ENCODE results near the gene HTRA1.

Gene HTRA1

DNA sequence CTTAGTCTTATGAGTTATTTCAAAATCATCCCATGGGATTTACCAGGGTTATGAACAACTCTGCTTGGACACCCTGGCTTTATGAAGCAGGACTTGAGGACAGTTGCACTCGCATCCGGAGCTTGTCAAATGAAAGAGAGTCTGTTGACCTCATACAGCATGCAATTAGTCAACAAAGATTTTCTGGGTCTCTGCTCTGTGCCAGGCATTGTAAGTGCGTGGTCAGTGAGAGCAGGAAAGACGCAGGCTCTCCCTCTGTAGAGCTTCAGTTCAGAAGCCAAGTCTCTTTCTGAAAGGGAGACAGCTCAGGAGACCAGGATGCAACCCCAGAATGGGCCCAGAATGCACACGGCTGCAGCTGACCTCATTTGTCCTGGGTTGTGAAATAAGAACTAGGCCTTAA is 53.7 kb downstream of the HTRA1 start:
- TF ChIP-seq, protein P1, sequence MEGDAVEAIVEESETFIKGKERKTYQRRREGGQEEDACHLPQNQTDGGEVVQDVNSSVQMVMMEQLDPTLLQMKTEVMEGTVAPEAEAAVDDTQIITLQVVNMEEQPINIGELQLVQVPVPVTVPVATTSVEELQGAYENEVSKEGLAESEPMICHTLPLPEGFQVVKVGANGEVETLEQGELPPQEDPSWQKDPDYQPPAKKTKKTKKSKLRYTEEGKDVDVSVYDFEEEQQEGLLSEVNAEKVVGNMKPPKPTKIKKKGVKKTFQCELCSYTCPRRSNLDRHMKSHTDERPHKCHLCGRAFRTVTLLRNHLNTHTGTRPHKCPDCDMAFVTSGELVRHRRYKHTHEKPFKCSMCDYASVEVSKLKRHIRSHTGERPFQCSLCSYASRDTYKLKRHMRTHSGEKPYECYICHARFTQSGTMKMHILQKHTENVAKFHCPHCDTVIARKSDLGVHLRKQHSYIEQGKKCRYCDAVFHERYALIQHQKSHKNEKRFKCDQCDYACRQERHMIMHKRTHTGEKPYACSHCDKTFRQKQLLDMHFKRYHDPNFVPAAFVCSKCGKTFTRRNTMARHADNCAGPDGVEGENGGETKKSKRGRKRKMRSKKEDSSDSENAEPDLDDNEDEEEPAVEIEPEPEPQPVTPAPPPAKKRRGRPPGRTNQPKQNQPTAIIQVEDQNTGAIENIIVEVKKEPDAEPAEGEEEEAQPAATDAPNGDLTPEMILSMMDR (IDR thresholded peaks at IDR 0.05; ENCODE audit: control insufficient read depth, extremely low read depth, insufficient read depth) = no peak
- no peak for DNase-seq (ENCODE audit: low read depth)
- H3K4me3 ChIP-seq (ENCODE audit: low read depth, low read length) = no peak overlapping the region

DNA sequence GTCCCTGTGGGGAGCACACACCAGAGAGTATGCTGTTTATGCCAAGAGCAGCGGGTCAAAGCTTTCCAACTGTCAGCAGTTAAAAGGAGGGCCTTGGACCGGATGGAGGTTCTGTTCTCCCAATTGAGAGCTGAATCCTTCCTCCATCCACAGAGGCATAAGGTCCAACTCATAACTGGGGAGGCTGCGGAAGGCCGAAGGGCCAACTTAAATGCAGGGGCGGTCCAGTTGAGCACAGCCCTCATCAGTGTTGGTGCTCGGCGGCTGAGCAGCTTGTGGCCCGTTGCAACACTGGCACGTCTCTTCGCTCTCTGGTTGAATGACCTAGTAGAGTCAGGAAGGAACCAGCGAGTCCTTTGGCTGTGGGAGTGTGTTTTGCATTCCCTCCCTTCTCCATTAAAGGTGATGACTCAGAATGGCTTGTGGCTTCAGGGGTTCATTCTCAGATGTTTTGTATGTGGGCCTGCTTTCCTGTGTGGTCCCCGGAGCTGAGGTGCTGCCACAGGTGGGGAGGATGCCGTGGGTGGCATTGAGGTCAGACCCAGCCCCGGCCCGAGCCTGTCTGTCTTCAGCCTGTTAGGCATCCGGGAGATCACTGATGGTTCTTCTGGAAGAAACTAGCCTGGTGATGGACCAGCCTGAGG is 54.4 kb downstream of the HTRA1 start:
- TF ChIP-seq, protein P1 (IDR thresholded peaks at IDR 0.05; ENCODE audit: control insufficient read depth, extremely low read depth, insufficient read depth) = no peak

DNA sequence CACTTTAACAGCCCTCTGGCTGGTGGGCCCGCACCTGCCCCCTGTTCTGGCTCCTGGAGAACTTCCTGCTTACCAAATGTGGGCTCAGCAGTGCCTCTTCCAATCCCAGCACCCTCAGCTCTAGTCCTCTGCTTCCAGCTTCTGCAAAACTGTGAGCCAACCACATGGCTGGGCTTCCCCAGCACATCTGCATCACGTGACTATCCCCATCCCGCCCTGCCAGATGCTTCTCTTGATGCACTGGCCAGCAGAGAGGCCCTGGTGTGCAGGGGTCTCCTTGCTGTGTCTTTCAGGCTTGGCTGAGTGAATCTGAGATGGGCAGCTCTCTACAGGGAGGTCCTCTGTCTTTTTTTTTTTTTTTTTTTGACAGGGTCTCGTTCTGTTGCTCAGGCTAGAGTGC is 55.4 kb downstream of the HTRA1 start:
- no peak for DNase-seq (ENCODE audit: low read depth)

More for the DNA sequence above, 54.4 kb downstream of the HTRA1 start:
- no peak overlapping the region for H3K4me3 ChIP-seq (ENCODE audit: low read depth, low read length)
- no peak for DNase-seq (ENCODE audit: low read depth)

DNA sequence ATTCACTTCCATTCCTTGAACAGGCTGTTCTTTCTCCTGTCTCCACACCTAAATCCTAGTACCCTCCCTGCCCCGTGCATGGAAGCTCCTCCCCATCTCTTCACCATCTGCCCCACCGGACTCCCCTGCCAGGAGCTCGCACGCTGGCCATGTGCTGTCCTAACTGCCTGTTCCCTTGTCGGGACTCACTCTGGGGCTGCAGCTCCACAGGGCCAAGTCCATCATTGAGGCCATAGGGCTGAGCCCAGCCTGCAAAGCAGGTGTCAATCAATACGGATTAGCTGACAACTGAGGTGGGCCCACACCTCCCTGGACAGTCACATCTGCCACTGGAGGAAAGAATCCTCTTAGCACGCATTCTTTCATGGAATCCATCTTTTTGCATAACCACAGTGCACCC is 57.8 kb downstream of the HTRA1 start:
- H3K4me3 ChIP-seq (ENCODE audit: low read depth, low read length) = no peak overlapping the region
- TF ChIP-seq, protein P1 (IDR thresholded peaks at IDR 0.05; ENCODE audit: control insufficient read depth, extremely low read depth, insufficient read depth) = no peak
- no peak for DNase-seq (ENCODE audit: low read depth)

More for the DNA sequence above, 55.4 kb downstream of the HTRA1 start:
- TF ChIP-seq, protein P1 (IDR thresholded peaks at IDR 0.05; ENCODE audit: control insufficient read depth, extremely low read depth, insufficient read depth) = no peak
- H3K4me3 ChIP-seq (ENCODE audit: low read depth, low read length) = no peak overlapping the region

DNA sequence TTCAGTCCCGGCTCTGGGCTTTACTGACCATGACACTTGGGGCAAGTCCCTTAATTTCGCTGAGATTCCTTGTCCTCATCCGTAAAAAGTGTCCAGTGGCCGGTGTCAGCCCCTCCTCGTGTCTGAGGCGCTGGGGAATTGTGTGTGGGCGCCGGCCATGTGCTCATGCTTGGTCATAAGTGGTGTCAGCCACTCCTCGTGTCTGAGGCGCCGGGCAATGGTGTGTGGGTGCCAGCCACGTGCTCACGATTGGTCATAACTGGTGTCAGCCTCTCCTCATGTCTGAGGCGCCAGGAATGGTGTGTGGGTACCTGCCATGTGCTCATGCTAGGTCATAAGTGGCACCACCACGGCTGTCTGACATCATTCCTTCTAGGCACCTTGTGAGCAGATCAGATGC is 58.5 kb downstream of the HTRA1 start:
- no peak overlapping the region for H3K4me3 ChIP-seq (ENCODE audit: low read depth, low read length)
- DNase-seq (ENCODE audit: low read depth) = no peak
- TF ChIP-seq, protein P1 (IDR thresholded peaks at IDR 0.05; ENCODE audit: control insufficient read depth, extremely low read depth, insufficient read depth) = no peak

DNA sequence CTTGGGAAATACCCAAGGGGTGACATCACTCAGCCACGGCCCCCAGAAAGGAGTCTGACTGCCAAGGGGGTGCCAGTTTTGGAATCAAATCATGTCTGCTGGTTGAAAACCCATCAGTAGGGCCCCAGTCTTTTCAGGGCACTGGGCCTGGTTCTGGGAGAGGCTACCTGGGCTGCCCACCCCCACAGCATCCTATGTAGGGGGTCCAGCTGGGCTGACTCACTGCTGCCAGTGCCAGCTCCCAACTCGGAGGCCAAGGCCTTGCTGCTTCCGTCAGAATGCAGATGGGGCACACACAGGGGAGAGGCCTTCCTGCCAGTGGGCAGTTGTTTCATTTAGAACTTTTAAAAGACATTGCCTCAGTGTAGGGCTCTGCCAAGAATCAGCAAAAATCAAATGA is 59.7 kb downstream of the HTRA1 start:
- TF ChIP-seq, protein P1 (IDR thresholded peaks at IDR 0.05; ENCODE audit: control insufficient read depth, extremely low read depth, insufficient read depth) = no peak
- DNase-seq (ENCODE audit: low read depth) = no peak
- H3K4me3 ChIP-seq (ENCODE audit: low read depth, low read length) = no peak overlapping the region

DNA sequence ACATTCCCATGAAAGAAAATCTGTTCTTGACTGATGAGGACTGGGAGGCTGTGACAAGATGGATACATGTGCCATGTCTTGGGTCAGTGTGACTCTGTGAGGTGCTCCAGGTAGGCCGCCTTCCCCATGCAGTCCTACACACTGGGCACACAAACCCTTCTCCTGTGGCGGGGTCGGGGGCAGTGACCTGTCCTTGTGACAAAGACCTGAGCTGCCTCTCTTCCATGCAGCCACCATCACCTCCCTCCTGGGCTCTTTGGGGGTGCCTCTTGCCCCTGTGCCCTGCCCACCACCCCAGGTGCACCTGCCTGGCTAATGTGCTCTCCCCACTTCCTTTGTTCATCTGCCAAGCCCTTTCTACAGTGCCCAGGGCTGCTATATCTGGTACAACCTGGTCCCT is 63.5 kb downstream of the HTRA1 start:
- H3K4me3 ChIP-seq (ENCODE audit: low read depth, low read length) = no peak overlapping the region
- TF ChIP-seq, protein P1 (IDR thresholded peaks at IDR 0.05; ENCODE audit: control insufficient read depth, extremely low read depth, insufficient read depth) = no peak
- no peak for DNase-seq (ENCODE audit: low read depth)
